Measurements from ENCODE around the gene BTBD2. TPM values are rescaled to one million over a fixed set of nuclear protein-coding genes. Genes with fewer than 3 reads are reported as not detected.
A peak's percentile ranks its signal among the peaks of the same experiment; 100 is the strongest.

Gene BTBD2
- total RNA-seq, 1 donor from 2014 or later: 48.8 TPM

- no peak overlapping the region for H3K4me2 ChIP-seq
- Mint-ChIP-seq H3K9me3 (peaks cover 7% of the 10 kb centered on the region), H3K27ac (no peak overlapping the region), H3K4me1 (peaks cover 17% of the 10 kb centered on the region), H3K36me3 (peaks cover 6% of the 10 kb centered on the region), H3K27me3 (ENCODE audit: insufficient read depth, low read depth) (peaks cover 6% of the 10 kb centered on the region), H3K4me3 (peak overlapping the region; percentile 58)
- TF ChIP-seq EZH2 (IDR thresholded peaks at IDR 0.05) (no peak), EZH2phosphoT487 (IDR thresholded peaks at IDR 0.05) (no peak), CTCF (IDR thresholded peaks at IDR 0.05) (no peak)
- no peaks in the 10 kb centered on the region for H3K9me3 ChIP-seq (ENCODE audit: low read depth)
- no peak overlapping the region for H3K4me3 ChIP-seq
- DNase-seq (ENCODE audit: low spot score): no peak
- H3K9ac ChIP-seq: no peak overlapping the region
- H3K27me3 ChIP-seq: no peaks in the 10 kb centered on the region
- no peaks in the 10 kb centered on the region for H3K36me3 ChIP-seq
- H3F3A ChIP-seq (ENCODE audit: low read depth): peaks cover 29% of the 10 kb centered on the region
- peaks cover 26% of the 10 kb centered on the region for H3K79me2 ChIP-seq (ENCODE audit: low read depth)
- peaks cover 9% of the 10 kb centered on the region for H3K4me1 ChIP-seq
- no peak overlapping the region for H3K27ac ChIP-seq
- no peak overlapping the region for H2AFZ ChIP-seq (replicated peaks)
- H4K20me1 ChIP-seq (ENCODE audit: low read depth): peaks cover 10% of the 10 kb centered on the region
Observed at GRCh38 chr19:1938071-1938470, 77.4 kb downstream of the BTBD2 start.

GRCh38 chr19:1936916-1937610 is 78.5 kb downstream of the BTBD2 start:
- H3K4me3 Mint-ChIP-seq: no peak overlapping the region
- Histone ChIP-seq H2AFZ (replicated peaks) (no peak overlapping the region), H3K4me2 (no peak overlapping the region), H3K4me3 (no peak overlapping the region), H3F3A (ENCODE audit: low read depth) (peaks cover 21% of the 10 kb centered on the region), H3K79me2 (ENCODE audit: low read depth) (peaks cover 16% of the 10 kb centered on the region), H3K9me3 (ENCODE audit: low read depth) (no peaks in the 10 kb centered on the region), H3K27ac (no peak overlapping the region), H3K4me1 (peaks cover 7% of the 10 kb centered on the region), H3K36me3 (no peaks in the 10 kb centered on the region), H3K9ac (no peak overlapping the region), H4K20me1 (ENCODE audit: low read depth) (peaks cover under 1% of the 10 kb centered on the region), H3K27me3 (no peaks in the 10 kb centered on the region)
- no peak for DNase-seq (ENCODE audit: low spot score)
- peaks cover 10% of the 10 kb centered on the region for H3K9me3 Mint-ChIP-seq
- H3K4me1 Mint-ChIP-seq: peaks cover 12% of the 10 kb centered on the region
- H3K27me3 Mint-ChIP-seq (ENCODE audit: insufficient read depth, low read depth): peaks cover 6% of the 10 kb centered on the region
- H3K27ac Mint-ChIP-seq: no peak overlapping the region
- H3K36me3 Mint-ChIP-seq: peaks cover 5% of the 10 kb centered on the region
- TF ChIP-seq CTCF (IDR thresholded peaks at IDR 0.05) (no peak), EZH2 (IDR thresholded peaks at IDR 0.05) (no peak)

- H2AFZ ChIP-seq (replicated peaks): no peak overlapping the region
- H3K9me3 Mint-ChIP-seq: peaks cover 14% of the 10 kb centered on the region
- no peaks in the 10 kb centered on the region for H4K20me1 ChIP-seq (ENCODE audit: low read depth)
- peaks cover 5% of the 10 kb centered on the region for H3K36me3 Mint-ChIP-seq
- no peak overlapping the region for H3K9ac ChIP-seq
- peaks cover 15% of the 10 kb centered on the region for H3F3A ChIP-seq (ENCODE audit: low read depth)
- peaks cover 7% of the 10 kb centered on the region for H3K4me1 ChIP-seq
- no peak for TF ChIP-seq CTCF (IDR thresholded peaks at IDR 0.05)
- TF ChIP-seq EZH2 (IDR thresholded peaks at IDR 0.05): no peak
- TF ChIP-seq EZH2phosphoT487 (IDR thresholded peaks at IDR 0.05): no peak
- peaks cover 12% of the 10 kb centered on the region for H3K4me1 Mint-ChIP-seq
- H3K27me3 ChIP-seq: no peaks in the 10 kb centered on the region
- no peaks in the 10 kb centered on the region for H3K36me3 ChIP-seq
- H3K27me3 Mint-ChIP-seq (ENCODE audit: insufficient read depth, low read depth): peaks cover 7% of the 10 kb centered on the region
- no peak overlapping the region for H3K27ac ChIP-seq
- DNase-seq (ENCODE audit: low spot score): no peak
- H3K79me2 ChIP-seq (ENCODE audit: low read depth): peaks cover 10% of the 10 kb centered on the region
- no peak overlapping the region for H3K4me3 ChIP-seq
- H3K9me3 ChIP-seq (ENCODE audit: low read depth): no peaks in the 10 kb centered on the region
- H3K4me3 Mint-ChIP-seq: no peak overlapping the region
- H3K27ac Mint-ChIP-seq: no peak overlapping the region
- no peak overlapping the region for H3K4me2 ChIP-seq
Observed at GRCh38 chr19:1936430-1936829, 79.1 kb downstream of the BTBD2 start.
